ENCODE results near the gene RGL1. TPM values are rescaled to one million over a fixed set of nuclear protein-coding genes. Genes with fewer than 3 reads are reported as not detected.

RGL1 gene
- total and polyA plus RNA-seq, 2 experiments from 2014 or later = 22.8 to 24.1 TPM

DNA sequence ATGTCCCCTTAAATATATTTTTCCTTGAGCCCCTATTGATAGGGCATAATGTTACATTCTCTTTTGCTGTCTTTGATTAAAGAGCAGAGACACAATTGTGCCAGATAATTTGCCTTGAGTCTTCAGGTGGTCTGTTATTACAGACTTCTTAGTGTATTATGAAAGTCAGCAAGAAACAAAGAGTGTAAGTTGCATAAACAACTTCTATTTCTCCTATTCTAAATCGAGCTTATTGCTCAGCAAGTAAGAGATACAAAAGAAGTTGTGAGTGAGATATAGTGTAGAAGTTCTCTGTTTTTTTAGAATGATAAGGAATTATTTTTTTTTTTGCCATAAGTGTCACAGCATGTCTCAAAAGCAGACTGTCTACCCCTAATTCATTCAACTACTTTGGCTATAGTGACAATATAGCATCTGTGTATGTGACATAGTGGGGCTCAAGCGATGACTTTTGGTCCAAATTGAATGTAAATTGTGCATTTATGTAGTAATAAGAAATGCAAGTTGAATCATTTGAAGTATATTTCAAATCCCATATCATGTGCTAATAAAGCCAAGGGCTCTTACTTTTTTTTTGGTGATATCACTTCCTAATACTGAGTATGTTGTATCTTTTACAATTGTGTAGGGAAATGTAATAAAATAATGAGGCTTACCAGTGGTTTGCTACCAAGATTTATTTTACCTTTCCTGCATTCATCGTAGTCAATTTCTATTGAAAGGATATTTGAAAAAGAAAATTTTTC, 81.3 kb downstream of the RGL1 start:
- no peak for DNase-seq (ENCODE audit: low read depth in 1 of 2, low spot score in 1 of 2)
- H3K27me3 ChIP-seq = no peaks in the 10 kb centered on the region

GRCh38 chr1:183886853-183887252, 81.9 kb downstream of the RGL1 start:
- H3K4me3 ChIP-seq = no peak overlapping the region
- TF ChIP-seq CTCF (IDR thresholded peaks at IDR 0.05; ENCODE audit: low read depth, low read length) = no peak
- H3K4me1 ChIP-seq (ENCODE audit: low read depth) = peaks cover 2% of the 10 kb centered on the region
- H3K9me3 ChIP-seq (ENCODE audit: low read depth) = no peaks in the 10 kb centered on the region
- no peak overlapping the region for H3K27ac ChIP-seq
- no peak for DNase-seq (ENCODE audit: low read depth in 1 of 2, low spot score in 1 of 2)
- no peaks in the 10 kb centered on the region for H3K27me3 ChIP-seq
- H3K36me3 ChIP-seq = peaks cover 30% of the 10 kb centered on the region

More for the DNA sequence above, 81.3 kb downstream of the RGL1 start:
- Histone ChIP-seq H3K9me3 (ENCODE audit: low read depth) (no peaks in the 10 kb centered on the region), H3K27ac (no peak overlapping the region), H3K4me3 (no peak overlapping the region), H3K4me1 (ENCODE audit: low read depth) (peaks cover 8% of the 10 kb centered on the region), H3K36me3 (peaks cover 29% of the 10 kb centered on the region)
- TF ChIP-seq CTCF (IDR thresholded peaks at IDR 0.05; ENCODE audit: low read depth, low read length) = no peak

DNA sequence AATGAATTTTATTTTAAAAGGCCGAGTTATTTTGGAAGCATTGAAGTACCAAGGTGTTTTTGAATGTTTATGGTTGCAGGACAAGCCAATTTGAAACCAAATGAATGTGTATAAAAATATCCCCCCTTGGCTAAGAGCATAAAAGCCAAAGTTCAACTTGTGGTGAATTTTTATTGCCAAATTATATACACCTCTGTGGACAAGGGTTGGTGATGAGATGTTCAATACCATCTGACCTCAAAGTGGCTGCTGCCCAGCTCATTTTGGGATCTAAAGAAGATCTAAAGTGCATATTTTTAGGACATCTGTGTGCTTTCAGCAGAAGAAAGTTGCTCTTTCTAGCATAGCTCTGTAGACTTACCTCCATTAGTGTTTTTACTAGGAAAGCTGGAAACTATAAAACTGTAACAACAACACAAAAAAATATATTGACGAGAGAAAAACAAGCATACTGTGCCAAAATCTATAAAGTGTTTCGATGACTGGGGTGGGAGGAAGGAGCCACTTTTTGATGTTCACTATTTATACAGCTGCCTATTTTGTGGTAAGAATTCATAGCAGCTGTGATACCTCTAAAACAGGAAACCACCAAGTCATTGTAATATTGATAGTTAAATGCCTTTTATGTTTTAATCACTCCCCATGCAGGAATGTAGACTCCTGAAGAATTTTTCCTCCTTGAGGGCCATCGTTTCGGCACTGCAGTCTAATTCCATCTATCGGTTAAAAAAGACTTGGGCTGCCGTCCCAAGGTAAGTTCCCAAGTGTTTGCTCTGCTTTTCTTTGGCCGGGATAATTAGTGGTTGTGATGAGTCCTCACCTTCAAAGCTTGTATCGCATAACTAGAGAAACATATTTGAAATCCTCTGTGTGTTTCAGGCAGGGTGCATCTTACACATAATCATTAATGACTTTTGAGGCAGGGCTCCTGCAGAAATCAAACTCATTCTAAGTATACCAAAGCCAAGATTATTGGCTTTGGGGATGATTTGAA, 83.2 kb downstream of the RGL1 start:
- Histone ChIP-seq H3K27me3 (no peaks in the 10 kb centered on the region), H3K36me3 (peaks cover 34% of the 10 kb centered on the region), H3K27ac (no peak overlapping the region), H3K9me3 (ENCODE audit: low read depth) (no peaks in the 10 kb centered on the region), H3K4me1 (ENCODE audit: low read depth) (no peaks in the 10 kb centered on the region), H3K4me3 (no peak overlapping the region)
- DNase-seq (ENCODE audit: low read depth in 1 of 2, low spot score in 1 of 2) = no peak
- TF ChIP-seq CTCF (IDR thresholded peaks at IDR 0.05; ENCODE audit: low read depth, low read length) = no peak

DNA sequence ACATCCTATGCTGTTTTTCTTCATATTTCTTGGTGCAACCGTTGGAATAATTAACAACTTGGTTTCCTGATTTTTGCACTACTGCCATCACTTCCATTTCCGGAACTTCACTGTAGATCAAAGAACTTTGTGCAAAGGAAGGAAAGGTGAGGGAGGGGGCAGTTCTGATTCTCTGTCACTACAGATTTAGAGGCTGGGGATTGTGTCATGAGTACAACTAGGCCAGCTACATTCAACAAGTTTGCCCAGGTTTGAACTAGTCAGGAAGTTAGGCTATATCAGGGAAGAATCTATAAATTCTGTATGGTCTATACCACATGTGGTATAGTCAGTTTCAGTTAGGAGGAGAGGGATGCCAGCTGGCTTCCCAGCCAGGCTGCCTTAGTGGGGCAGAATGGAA, 84.2 kb downstream of the RGL1 start:
- peaks cover 26% of the 10 kb centered on the region for H3K36me3 ChIP-seq
- DNase-seq (ENCODE audit: low read depth in 1 of 2, low spot score in 1 of 2) = no peak
- no peak overlapping the region for H3K27ac ChIP-seq
- TF ChIP-seq CTCF (IDR thresholded peaks at IDR 0.05; ENCODE audit: low read depth, low read length) = no peak
- no peak overlapping the region for H3K4me3 ChIP-seq
- no peaks in the 10 kb centered on the region for H3K27me3 ChIP-seq
- peaks cover under 1% of the 10 kb centered on the region for H3K4me1 ChIP-seq (ENCODE audit: low read depth)
- no peaks in the 10 kb centered on the region for H3K9me3 ChIP-seq (ENCODE audit: low read depth)

DNA sequence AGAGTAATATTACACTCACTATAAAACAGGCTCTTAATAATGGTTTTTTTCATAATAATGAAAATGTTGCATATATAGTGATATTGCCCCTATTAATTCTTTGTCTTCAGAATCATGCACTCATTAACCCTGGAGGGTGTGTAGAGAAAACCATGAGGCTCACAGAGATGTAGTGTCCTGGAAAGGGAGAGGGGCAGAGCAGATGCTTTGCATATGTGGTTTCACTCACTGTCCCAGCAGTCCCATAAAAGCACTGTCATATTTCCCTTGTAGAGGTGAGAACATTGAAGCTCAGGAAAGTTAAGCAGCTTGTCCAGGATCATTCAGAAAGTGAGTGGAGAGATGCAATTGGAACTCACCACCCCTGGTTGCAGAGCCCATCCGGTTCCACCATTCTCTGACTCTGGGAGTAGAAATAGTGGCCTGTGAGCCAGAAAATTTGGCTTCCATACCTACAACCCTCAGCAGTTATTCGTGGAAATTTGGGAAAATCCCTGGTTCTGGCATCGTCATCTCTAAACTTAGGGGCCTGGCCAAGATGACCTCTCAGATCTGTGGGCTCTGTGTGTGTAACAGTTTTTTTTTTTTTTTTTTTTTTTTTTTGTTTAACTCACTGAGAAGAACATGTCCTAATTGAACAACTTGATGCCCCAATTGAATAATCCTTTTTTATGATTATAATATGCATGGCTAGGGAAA, 86.4 kb downstream of the RGL1 start:
- H3K36me3 ChIP-seq = peaks cover 20% of the 10 kb centered on the region
- H3K4me3 ChIP-seq = no peak overlapping the region
- H3K9me3 ChIP-seq (ENCODE audit: low read depth) = no peaks in the 10 kb centered on the region
- no peak for DNase-seq (ENCODE audit: low read depth in 1 of 2, low spot score in 1 of 2)
- peaks cover 5% of the 10 kb centered on the region for H3K4me1 ChIP-seq (ENCODE audit: low read depth)
- no peak overlapping the region for H3K27ac ChIP-seq
- TF ChIP-seq CTCF (IDR thresholded peaks at IDR 0.05; ENCODE audit: low read depth, low read length) = no peak
- no peaks in the 10 kb centered on the region for H3K27me3 ChIP-seq
